GM12874 (cell line): ENCODE measurements around the gene IQCN.

Experiments
- TF ChIP-seq, protein P1 (sequence below): IDR thresholded peaks from 2 replicates; pipeline ENCODE4 v1.5.1; 2011; ENCODE audit warnings: low read depth, mild to moderate bottlenecking, control low read depth, low read length, moderate library complexity; ENCODE audit not compliant: insufficient read depth

Gene IQCN

DNA sequence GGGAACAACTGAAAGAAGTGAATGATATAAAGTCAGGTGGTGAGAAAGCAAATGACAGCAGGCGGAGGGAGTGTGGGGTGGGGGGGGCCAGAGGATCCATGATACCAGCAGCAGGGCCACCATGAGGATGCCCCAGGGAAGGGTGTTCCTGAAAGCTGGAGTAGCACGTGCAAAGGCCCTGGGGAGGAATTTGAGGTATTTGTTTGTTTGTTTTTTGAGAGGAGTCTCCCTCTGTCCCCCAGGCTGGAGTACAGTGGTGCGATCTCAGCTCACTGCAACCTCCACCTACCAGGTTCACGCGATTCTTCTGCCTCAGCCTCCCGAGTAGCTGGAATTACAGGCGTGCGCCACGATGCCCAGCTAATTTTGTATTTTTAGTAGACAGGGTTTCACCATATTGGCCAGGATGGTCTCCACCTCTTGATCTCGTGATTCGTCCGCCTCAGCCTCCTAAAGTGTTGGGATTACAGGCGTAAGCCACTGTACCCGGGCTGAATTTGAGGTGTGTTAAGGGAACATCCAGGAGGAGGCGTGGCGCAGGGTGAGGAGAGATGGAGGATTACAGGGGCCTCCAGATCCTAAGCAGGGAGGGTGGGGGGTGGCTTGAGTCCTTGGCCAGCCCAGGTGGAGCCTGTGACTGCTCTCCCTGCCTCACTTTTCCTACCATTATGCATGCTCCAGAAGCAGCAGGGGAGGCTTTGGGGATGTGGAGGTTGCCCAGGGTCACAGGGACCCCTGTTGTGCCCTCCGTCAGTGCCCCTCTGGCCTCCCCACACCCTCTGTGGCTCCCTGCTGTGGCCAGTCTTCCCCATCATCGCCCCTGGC, 19.6 kb upstream of the IQCN start:
- TF ChIP-seq, protein P1, sequence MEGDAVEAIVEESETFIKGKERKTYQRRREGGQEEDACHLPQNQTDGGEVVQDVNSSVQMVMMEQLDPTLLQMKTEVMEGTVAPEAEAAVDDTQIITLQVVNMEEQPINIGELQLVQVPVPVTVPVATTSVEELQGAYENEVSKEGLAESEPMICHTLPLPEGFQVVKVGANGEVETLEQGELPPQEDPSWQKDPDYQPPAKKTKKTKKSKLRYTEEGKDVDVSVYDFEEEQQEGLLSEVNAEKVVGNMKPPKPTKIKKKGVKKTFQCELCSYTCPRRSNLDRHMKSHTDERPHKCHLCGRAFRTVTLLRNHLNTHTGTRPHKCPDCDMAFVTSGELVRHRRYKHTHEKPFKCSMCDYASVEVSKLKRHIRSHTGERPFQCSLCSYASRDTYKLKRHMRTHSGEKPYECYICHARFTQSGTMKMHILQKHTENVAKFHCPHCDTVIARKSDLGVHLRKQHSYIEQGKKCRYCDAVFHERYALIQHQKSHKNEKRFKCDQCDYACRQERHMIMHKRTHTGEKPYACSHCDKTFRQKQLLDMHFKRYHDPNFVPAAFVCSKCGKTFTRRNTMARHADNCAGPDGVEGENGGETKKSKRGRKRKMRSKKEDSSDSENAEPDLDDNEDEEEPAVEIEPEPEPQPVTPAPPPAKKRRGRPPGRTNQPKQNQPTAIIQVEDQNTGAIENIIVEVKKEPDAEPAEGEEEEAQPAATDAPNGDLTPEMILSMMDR, result no peak

DNA sequence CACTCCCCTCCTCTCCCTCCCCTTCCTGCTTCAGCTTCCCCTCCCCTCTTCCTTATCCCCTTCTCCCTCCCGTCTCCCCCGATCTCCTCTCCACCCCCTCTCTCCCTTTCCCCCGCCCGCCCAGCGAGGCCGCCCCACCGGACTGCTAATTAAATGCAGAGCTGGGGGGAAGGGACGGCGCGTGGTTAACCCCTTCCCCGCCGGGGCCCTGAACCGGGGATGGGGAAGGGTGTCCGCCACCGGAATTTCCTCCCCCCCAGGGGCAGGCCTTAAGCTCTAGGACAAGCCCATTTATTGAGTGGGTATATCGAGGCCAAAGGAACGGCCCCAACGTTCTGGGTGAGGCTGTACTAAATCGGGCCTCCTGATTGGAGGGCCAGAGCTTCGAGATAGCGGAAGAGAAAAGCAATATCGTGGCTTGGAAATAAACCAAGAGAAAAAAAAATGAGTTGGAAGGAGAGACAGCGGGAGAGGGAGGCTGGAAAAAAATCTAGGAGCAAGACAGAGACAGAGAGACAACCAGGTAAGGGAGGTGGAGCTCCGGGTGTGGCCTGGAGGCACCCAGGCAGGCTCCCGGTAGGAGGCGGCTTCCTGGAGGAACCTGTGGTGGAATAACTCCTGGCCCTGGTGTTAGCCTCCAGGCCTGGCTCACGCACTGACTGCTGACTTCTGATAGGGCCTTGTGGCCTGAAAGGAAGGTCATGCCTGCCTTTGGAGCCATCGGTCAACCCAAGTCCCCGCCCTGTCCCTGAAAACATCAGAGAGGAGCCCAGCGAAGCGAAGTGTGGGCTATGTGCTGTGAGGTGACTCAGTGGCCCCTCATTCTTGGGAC, 18.8 kb upstream of the IQCN start:
- TF ChIP-seq, protein P1, result no peak

DNA sequence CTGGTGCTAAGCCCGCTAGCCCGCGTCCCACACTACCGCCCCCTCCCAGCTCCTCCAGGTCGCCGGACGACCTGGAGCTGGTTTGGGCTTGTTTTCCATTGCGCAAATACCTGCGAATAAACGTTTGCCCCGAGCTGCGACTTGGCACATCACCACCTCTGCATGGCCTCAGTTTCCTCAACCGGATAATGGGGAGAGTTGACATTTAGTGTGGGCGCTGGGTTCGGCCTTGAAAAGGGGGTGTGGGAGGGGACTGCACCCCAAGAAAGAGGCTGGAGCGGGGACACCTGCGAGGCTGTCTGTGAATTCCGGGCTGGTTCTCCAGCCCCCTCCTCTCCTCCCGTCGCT, 18.2 kb upstream of the IQCN start:
- TF ChIP-seq, protein P1, result no peak

DNA sequence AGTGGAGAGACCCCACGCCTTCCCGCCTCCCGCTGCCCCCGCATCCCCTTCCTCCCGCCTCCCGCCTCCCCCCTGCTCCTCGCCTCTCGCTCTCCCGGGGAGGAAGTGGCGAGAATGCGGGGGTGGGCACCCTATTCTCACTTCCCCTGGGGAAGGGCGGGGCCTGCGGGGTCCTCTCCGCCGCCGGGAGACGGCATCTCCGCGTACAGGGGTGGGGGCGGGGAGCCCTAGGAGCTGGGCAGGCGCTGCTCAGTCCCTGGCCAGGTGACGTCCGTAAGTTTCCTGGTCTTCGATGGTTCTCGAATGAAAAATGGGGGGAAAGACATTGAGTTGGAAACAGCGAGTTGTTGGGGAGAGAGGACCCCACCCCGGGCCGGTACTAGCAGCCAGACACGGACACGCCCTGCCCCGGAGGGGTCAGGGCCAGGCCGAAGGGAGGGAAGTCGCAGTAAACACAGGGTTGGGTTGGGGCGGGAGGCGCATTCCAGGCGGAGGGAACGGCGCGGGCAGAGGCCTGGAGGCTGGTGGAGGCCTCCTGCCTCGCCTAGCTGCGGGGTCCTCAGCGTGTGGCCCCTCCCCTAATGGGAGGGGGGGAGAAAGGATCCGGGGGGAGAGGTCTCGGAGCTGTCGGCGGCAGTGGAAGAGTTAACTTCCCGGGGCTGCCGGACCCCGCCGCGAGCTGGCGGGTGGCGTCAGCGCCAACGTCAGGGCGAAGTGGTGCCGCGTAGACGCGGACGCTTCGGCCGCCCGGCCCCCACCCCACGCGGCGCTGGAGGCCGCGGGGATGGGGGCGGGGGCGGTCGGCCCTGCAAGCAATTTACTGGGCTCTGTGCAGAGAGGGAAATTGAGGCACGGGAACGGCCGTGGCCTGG, 17.6 kb upstream of the IQCN start:
- TF ChIP-seq, protein P1, result no peak

DNA sequence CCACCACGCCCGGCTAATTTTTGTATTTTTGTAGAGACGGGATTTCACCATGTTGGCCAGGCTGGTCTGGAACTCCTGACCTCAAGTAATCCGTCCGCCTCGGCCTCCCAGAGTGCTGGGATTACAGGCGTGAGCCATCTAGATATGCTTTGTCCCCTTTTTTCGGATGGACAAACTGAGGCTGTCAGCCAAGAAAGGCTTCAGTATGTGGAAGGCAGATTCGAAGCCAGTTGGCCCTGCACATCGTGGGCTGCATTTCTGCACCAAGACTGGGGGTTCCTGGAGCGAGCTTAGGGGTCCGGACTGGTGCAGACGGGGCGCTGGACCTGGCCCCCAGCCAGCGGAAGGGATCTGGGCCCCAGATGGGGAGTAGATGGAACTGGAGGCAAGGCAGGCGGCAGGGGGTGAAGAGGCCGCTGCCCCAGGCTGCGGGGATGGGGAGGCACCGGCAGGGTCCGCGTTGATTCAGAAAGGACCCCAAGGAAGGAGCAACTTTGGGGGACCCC, 16.8 kb upstream of the IQCN start:
- TF ChIP-seq, protein P1, result no peak

DNA sequence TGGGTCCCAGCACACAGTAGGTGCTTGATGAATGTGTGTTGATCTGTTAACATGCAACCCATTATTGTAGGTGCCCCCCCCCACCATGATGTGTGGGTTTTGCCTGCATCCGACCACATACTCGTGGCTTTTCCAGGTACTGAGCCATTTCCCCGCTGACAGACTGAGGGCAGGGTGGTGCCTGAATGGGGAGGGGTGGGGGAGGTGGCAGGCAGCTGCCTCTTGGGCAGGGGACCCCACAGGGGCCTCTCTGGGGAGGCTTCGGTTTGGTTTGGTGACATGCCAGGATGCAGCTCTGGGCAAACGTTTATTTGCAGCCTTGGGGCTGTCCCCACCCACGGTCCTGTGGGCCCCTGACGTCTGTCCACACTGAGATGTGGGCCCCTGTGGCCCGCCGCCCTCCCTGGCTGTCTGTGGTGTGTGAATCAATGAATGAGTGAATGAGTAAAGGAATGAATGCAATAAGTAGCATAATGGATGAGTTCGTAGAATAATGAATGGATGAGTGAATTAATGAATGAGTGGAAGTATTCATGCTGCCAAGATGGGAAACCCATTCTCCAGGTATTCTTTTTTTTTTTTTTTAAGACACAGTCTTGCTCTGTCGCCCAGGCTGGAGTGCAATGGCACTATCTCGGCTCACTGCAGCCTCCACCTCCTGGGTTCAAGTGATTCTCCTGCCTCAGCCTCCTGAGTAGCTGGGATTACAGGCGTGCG, 16.2 kb upstream of the IQCN start:
- TF ChIP-seq, protein P1, result no peak
